Pulmonary artery endothelial cell (primary cell): Measurements from ENCODE around the gene SPATA32. TPM values are rescaled to one million over a fixed set of nuclear protein-coding genes. Genes with fewer than 3 reads are reported as not detected.
A peak's percentile ranks its signal among the peaks of the same experiment; 100 is the strongest.

Experiments used
- DNase-seq: peaks from one replicate; pipeline ENCODE4 v3.0.0-alpha.2; 2011; ENCODE audit warnings: low read depth, low spot score
- total RNA-seq: library from RNA; depleted of rRNA; stranded (reverse); fragments of >200 nt; gene quantifications from 2 replicates; pipeline ENCODE4 v1.2.3, GENCODE V29; 2014

Gene SPATA32
- total RNA-seq, 1 donor from 2014 or later = not detected

DNA sequence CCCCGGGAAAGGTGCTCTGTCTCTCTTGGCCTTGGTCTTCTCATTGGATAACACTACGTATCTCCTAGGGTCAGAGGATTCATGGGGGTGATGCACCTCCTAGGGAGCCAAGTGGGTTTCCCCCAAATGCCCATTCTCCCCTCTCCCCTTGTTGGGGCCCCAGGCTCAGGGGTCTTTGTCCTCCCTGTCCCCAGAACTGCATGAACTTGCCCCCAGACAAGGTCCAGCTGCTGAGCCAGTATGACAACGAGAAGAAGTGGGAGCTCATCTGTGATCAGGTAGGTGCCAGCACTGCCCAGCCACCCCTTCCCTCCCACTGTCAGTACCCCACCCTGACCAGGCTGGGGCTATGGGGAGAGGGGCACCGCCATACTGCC, 31.5 kb downstream of the SPATA32 start:
- no peak for DNase-seq

DNA sequence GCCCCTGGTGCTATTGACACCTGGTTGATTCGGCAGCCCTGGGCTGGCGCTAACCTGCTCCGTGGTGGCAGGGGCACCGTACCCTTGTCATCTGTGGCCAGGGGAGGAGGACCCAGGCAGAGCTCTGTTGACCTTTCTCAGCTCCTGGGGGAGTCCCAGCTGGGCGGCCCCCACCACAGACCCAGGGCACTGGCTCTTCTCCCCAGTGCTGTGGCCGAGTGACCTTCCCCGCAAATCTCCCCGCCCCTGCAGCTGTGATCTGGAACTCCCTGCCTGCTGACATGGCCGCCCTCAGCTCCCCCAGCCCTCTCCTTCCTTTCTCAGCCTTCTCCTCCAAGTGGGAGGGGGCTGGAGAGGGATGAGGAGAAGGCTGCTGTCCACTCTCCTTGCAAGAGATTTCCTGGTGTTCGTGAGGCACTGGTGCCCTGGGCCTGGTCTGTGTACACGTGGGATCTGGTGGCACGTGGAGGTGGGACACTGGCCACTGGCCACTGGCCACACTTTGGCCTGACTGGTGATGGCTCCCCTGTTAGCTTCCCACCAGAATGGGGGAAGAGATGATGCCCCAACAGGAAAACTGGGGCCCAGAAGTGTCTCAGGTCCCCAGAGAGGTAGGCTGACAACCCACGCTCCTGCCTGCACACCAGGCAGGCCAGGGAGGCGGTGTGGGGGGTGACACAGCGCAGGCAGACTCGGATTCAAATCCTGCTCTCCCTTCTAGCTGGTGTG, 32.0 kb downstream of the SPATA32 start:
- no peak for DNase-seq

DNA sequence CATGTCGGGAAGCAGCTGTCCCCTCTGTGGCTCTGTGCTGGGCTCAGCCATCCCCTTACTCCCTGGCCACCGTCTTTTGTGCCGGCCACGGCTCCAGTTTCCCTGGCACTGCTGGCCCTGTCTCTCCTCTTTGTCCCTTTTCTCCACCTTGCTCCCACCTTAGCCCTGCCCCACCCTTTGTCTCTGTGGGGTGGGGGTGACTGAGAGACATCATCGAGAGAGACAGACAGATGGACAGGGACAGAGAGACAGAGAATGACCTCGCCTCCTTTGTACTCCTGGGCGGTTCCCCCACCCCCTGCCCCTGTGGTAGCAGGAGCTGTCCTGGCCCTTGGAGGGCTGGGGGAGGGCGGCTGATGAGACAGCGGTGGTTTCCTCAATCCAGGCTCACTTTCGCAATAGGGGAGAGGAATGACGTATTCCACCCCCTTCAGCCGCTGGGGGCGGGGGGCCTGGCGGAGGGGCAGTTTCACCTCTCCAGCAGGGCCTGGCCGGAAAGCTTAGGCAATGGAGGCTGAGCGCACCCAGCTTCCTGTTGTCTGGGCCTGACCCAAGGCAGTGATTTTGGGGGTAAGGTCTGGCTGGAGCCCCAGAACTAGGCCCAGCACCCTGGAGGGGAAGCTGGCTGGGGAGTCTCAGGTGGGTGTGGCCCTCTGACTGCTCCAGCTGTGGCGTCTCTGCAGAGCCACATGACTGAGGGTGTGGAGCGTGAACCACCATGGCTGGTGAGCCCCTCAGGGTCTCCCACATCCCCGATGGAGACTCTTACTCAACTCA, 32.9 kb downstream of the SPATA32 start:
- no peak for DNase-seq

DNA sequence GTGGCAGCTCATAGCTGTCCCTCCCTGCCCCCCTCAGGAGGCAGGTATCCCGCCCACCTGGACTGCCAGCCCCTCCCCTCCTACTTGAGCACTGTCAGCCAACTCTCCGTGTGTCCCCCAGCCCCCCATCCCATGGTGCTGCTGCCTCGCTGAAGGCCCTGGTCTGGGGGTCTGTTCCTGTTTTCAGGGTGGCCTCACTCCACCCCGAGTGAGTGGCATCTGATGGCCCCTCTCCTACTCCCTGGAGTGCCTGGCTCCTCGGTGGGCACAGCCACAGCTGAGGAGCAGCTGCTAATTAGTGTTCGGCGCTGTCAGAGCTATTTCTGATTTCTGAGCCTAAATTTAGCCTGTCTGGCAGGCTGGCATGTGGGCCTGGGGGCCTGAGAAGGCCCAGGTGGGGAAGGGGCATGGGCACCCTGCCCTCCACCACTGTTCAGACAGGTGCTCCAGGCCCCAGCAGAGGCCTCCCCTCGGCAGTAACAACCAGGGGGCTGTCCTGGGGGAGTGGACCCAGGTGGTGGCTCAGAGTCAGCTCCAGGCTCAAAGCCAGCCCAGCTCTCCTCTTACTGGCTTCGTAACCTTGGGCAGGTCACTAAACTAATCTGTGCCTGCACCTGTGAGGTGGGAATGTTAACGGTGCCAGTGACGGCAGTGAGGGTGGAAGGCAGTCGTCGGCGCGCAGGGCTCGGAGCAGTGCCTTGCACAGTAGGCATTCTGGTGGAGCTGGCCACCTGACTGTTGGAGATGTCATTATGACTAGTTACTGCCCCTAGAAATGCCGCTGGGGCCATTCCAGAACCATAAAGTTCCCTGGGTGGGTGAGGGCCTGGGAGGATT, 33.8 kb downstream of the SPATA32 start:
- DNase-seq = no peak

DNA sequence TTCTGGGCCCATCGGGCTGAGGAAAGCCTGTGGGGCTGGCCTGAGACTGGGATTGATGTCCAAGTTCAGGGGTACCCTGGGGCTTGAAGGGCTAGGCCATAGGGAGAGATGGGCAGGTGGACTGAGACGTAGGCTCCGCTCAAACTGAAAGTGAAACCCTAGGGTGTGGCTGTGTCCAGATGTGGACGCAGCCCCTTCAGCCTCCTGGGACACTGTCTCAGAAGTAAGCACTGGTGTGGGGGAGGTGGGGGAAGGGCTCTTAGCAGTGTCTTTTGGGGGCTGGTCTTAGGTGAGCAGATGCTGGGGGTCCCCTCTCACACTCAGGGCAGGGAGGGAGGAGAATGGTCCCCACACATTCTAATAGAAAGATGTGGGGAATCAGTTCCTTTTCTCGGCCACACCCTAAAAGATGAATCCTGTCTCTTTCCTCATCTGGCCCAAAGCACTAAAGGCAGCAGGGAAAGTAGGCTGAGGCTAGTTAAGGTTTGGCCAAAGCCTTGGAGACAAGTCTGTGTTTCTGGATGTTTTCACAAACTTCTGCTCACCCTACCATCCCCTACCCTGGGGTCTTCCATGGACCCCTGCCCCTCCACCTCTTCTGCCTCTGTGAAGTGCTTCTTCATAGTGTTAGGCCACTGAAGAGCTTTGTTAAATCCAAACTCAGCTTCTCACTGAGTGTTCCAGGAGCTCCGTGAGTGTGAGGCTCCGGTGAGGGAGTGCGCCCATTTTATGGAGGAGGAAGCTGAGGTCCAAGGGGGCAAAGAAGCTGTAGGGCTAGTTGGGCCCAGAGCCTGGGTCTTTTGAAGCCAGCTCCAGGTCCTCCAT, 34.6 kb downstream of the SPATA32 start:
- DNase-seq = no peak

DNA sequence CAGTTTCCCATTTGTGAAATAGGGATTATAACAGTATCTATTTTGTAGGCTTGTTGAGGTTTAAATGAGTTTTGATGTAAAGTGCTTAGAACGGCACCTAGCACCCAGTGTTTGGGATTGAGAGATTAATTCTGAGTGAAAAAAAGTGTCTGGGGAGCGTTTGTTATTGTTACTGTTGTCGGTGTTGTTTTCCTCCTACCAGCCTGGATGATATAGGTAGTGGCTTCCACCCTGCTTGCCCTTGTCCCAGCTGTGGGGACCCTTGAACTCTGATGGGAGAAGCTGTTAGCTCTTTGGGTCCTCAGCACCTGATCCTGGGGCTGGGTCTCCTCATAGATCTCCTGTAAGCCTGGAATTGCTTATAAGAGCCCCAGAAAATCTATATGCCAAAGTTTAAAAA, 35.3 kb downstream of the SPATA32 start:
- DNase-seq = no peak

DNA sequence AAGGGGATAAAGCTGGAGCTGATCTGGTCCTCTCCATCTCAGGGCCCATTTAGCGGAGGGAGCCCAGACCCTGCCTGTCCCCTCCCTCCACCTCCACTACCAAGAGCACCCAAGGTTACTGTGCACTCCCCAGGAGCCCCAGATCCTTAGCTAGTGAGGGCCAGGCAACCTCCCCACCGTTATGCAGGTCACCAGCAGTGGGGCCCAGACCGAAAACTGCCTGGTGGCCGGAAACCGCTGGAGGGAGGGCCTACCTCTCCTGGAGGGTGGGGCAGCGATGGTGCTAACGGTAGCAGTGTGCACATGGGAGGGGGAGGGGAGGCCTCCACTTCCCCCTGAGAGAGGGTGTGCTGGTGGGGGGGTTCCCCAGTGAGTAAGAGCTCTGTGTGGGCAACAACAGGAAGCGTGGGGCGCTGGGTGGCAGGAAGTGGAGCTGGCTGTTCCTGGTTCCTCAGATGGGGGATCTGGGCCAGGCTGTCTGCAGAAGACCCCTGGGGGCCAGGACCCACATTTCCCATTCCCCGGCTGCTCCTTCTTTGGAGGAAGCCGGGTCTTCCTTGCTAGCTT, 35.8 kb downstream of the SPATA32 start:
- DNase-seq = no peak

DNA sequence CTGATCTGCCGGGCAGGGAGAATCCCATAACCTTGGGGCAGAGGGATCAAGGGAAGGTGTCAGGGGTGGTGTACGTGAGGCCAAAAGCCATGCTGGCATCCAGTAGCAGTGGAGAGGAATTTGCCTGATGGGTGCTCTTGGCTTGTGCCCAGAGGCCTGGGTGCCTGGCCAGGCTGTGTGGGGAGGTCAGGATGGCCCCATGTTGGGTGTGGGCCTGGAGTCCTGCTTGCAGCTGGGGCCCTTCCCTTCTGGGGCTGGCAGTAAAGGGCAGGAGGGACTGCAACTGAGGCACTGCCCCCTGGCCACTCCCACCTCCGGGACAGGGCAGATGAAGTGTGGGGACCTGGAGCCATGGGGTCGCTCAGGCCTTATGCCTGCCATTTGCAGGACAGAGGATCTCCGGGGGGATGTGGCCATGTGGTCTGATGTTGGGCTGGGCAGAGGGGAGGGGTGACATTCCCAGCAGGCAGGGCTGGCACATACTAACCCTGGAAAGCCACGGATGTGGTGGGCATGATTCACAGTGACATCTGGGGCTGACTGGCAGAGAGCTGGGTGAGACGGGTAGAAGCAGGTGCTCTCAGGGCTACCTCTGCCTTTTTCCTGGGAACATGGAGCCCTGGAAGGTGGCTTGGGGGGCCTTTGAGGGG, 36.7 kb downstream of the SPATA32 start:
- DNase-seq = no peak

DNA sequence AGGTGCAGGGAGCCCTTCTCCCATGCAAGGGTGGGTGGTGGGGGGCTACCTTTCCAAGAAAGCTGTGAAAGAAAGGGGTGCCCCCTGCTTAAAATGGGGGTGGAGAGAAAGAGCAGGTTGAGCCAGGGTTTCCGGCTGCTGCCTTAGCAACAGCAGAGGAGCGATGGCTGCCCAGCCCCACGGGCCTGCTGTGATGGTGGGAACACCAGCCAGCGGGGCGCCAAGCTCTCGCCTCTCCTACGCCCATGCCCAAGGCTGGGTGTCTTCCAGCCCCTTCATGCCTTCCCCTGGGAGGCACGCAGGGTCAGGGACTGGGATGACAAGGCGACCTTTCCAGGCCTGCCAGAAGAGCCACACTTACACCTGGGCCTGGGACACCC, 37.2 kb downstream of the SPATA32 start:
- no peak for DNase-seq

DNA sequence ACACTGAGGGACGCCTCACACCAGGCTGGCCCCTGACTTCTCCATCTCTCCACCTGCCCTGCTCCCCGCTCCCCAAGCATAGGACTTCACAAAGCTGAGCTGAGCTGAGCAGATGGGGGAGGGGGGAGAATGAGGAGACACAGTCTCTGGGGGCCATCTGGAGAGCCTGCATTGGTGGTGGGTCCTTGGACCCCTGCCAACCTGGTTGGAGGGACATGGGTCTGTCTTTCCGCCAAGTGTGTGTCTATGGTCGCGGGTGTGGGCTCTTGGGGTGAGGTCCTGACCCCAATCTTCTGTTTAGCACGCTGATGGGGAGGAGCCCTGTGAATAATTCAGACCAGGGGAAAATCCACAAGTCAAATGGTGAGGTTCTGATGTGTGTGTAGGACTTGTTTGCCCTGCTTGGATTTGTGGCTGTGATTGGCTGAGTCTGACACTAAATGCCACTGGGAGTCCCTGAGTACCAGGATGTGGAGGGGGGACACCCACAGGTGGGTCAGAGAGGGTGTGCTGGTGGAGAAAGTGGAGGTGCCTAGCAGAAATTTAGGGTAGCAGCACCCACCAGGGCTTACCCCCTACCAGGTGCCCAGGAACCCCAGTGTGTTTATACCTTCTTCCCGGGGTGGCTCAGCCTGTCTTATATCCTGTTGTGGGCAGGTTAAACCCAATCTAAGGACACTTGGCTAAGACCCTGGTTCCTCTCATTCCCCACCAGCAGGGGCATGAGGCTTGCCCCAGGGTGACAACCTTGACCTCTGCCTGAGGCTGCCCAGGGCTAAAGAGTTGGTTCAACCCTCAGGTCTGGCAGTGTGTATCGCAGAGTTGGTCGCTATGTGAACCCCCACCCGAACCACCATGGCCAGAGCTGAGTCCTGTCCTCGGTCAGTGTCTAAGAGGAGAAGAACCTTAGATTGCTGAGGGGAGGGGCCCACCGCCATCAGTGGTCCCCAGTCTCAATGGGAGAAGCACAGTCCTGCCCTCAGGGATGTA, 38.1 kb downstream of the SPATA32 start:
- no peak for DNase-seq

DNA sequence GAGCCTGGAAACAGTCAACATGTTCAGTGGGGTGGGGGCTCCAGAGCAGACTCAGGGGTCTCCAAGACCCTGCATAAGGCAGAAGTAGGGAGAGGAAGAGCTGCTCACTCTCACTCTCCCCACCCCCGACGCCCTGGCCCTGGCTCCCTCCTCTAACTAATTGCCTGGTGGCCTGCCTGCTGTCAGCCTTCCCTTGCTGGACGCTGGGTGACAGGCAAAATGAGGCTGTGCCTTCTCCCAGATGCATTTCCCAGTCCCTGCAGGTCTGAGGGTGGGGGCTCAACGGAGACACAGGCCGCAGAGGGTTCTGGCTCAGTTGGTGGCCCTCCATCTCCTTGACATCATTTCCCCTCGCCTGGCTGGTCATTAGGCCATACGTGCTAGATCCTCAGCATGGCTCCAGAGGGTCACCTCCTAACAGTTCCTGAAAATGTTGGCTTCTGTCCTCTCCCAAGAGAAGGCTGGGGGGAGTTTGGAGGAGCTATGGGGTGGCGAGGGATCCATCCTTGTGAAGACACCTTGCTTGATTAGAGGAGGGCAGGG, 38.8 kb downstream of the SPATA32 start:
- no peak for DNase-seq

DNA sequence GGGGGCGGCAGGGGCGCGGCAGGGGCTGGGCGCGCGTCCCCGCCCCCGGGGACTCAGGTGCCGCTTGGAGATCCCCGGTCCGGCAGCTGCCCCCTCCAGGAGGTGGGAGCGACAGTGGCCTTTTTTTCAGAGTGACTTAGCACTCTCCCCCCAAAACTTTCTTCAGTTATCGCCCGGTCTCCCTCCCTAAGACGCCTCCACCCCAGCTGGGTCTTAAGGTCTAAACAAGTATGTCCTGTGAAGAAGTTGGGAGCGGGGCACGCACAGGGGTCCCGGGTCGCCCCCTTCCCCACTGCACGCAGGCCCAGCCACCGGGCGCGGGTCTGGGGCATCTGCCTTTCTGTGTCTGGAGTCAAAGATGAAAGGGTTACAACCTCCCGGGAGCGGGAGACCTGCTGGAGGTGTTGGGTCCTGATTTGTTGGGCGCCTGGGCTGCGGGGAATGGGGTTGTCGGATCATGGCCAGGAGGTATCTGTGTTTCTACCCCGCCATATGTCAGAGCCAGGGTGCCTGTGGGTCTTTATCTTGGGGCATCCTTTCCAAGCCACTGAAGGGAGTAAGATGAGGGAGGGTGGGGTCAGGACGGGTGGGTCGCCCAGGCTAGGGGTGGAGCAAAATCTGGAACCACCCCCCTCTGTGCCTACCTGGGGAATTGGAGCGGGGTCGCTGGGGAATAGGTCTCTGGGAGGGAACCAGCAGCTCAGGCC, 39.5 kb downstream of the SPATA32 start:
- DNase-seq = no peak

DNA sequence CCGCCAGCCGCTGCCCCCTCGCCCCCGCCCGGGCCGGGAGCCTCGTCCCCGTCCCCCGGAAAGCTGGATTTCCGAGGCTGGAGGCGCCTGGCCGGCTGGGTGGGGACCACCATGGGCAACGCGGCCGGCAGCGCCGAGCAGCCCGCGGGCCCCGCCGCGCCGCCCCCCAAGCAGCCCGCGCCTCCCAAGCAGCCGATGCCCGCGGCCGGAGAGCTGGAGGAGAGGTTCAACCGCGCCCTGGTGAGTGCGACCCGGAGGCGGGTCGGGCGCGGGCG, 39.9 kb downstream of the SPATA32 start:
- DNase-seq = no peak

DNA sequence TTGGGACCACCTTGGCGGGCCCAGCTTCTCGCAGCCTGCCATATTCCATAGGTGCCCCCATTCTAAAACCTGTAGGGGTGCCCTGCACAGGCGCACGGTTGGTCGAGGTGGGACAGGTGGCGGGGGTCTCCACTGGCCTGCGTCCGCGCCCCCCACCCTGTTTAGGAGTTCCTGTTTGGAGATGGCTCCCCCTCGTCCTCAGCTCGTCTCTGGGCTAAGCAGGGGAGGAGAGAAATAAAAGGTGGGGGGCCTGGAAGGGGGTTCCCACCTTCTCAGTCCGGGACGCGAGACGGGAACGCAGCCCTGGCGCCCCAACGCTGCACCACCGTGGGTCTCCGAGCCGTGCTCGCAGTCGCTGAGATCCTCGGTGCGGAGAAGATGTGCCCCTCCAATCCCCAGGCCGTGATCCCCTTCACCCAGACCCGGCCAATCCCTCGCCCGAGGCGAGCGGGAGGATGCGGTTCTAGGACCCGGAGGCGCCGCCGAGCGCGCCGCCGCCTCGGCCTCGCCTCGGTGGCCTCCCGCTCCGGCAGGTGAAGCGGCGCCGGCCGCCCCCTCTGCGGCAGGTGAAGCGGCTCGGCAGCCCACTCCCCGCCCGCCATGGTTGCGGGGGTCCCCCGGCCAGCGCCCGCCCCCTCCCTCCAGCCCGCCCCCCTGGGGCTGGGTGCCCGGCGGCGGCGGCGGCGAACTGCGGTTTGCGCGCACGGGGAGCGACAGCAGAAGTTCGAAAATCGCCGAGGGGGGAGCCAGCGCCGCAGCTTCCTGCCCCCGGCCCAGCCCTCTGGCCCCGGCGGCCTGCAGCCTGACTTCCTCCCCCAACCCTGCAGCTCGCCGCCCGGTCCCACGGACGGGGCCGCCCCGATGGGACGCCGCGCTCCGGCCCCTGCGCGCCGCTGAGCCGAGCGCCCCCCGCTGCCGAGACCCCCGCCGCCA, 40.5 kb downstream of the SPATA32 start, which contains the start of gene FMNL1:
FMNL1 (plus strand) TSS at position 805 of the 933 bp plus-strand sequence. CDS start 240 bp downstream, outside the sequence.
- no peak for DNase-seq

DNA sequence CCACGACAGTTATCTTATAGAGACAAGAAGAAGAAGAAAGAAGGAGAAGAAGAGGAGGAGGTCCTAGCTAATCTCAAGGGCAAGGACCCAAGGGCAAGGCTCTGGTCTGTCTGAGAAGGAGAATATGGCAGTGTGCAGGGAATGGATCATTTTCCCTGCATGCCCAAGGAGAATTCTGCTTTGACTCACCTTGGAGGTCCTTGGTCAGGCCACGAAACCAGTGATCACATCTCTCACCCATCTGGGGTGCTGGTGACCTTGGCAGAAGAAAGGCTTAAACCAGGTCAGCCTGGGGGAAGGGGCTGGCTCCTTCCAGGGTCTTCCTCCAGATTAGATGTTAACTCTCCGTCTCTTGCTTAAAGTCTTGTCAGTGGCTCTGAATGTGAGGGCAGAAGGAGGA, 41.8 kb downstream of the SPATA32 start:
- DNase-seq = no peak

DNA sequence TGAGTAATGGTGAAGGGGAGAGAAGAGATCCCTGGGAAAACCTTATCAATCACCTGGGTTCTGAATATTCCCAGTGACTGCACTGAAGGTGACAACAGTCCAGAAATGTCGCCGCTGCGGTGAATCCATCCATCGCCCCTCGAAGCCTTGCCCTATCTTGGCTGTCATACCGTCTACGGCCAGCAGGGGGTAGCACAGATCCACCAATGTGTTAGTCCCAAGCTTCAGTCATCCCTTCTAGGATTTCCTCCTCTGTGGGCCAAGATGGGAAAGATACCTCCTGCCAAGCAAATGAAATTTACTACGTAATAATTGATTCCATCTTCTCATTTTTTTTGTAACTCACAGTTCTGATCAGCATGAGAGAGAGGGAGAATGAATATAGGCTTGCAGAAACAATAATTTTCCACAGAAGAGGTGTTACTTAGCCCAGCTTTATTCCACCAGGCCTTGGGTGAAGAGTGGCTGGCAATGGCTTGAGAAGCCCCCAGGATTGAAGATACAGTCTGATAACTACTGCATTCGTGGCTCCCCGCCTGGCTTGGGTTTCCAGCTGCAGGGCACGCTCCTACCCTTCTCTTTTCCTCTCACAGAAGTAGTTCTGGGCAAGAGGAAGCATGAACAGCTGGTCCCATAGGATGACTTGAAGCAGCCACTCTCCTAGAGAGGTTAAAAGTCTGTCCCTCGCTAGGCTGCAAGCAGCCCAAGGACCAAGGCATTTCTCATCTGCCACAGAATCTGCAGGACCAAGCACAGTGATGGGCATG, 42.8 kb downstream of the SPATA32 start:
- peak; percentile 39 for DNase-seq
